HG03378 (cell line): ENCODE results near the gene MAPK8IP3.
"Not testable (repeated sequence)": the region's sequence is repeated elsewhere in the genome, so short reads cannot be mapped to it uniquely, and the experiment has no call there.

Source experiments
- ATAC-seq: cut with Tn5 transposase; IDR thresholded peaks from one replicate; pipeline ENCODE4 v1.9.1; 2021; ENCODE audit warnings: mild to moderate bottlenecking, moderate library complexity; ENCODE audit not compliant: unreplicated experiment

MAPK8IP3 gene

DNA sequence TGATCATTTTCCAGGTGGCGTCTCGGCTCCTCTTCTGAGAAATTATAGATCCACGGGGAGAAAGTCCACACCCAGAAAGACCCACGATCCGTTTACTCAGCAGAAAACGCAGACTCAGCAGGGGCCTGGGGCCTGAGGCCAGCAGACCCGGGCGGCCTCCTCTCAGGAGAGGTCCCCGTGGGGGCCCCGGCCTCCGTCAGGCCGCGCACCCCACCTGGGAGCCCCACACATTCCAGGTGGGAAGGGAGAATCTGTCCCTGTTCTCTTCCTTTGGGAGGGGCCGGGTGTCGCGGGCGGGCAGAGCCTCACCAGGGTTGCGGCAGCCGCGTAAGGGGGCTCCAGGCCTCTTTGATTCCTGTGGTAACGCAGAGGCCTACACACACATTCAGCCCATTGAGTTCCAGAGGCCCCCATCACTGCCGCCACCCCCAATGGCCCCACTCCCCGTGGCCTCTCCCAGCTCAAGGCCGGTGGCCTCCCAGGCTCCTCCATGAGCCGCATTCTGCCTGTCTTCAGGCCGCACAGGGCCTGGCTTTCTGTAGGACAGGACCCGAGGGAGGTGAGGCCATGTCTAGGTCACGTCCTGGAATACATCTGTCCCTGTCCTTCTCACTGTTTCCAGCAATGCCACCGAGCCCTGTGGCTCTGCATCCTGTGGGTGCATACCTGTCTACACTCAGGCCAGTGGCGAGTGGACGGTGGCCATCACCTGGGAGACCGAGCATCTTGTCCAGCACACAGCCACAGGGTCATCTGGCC, 89.1 kb downstream of the MAPK8IP3 start:
- no peak for ATAC-seq

- ATAC-seq: not testable (repeated sequence)
Observed at GRCh38 chr16:1799263-1799662, 93.3 kb downstream of the MAPK8IP3 start.

DNA sequence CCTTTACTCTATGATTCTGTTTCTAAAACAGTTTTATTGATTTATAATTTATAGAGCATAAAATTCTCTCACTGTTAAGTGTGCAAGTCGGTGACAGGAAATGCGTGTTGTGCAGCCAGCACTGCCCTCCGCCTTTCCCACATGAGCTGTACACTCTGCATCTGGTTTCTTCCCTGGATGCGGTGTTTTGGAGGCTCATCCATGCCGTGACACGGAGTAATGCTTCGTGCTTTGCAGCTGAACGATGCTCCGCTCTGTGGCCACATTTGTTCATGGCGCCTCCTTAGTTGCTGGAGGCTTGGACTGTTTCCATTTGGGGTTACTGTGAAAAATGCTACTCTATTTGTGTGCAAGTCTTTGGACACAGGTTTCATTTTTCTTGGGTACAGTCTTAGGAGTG, 94.7 kb downstream of the MAPK8IP3 start:
- no peak for ATAC-seq

DNA sequence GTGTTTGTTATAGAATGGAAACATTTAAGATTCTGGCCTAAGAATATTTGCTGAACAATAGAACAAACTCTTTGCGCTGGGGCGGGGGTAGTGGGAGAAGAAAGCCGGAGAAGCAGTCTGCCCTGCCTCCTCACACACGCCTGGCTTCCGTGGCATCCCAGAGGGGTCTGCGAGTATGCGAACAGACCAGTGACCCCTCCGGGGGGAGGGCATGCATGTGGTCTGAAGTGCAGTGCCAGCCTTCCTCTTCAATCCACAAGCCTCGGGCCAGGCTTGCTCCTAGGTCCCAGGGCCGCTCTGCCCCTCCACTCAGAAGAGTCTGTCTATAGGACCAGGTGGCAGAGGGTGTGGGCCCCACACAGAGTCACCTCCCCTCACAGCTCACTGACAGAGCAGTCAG, 101.6 kb downstream of the MAPK8IP3 start:
- no peak for ATAC-seq

GRCh38 chr16:1808691-1809090, 102.7 kb downstream of the MAPK8IP3 start:
- no peak for ATAC-seq

DNA sequence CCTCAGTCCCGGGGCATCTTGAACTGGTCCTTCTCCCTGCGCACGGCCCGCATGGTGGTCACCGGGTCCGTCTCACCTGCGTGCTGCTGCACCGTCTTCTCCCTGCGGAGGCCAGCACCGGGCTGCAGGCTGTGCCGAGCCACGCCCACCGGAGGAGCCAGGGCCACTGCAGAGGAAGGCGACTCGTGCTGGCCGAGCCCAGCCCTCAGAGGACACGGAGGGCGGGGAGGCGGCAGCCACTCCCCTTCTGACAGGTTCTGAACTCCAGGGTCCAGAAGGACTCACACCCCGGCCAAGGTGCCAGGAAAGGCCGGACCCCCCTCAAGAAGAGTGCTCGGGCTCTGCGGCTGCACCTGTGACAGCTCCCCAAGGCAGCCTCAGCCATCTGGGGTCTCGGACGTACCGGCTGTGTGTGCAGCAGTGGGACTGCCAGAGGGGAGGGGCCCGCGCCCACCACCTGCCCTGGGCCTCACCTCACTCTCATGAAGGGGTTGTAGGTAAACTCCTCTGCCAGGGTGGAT, 103.3 kb downstream of the MAPK8IP3 start:
- no peak for ATAC-seq

GRCh38 chr16:1810106-1810505, 104.1 kb downstream of the MAPK8IP3 start:
- no peak for ATAC-seq

DNA sequence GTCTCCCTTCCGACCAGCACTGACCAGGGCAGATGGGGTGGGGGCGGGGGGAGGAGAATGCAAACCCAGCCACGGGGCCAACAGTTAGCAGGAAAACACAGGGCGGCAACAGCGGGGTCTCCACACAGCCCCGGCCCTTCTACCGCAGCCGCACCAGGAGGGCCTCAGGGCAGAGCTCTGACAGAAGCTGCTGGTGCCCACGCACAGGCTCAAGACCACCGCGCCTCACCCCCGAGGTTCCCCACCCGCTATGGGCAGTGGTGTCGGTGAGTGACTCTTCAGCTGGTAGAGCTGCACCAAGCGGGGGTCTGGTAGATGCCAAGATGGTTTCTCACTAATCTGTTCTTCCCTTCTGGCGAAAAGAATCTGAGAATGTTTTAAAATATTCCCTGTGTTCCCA, 104.5 kb downstream of the MAPK8IP3 start:
- ATAC-seq: no peak

GRCh38 chr16:1812732-1813163, 106.8 kb downstream of the MAPK8IP3 start:
- no peak for ATAC-seq

- no peak for ATAC-seq
Observed at GRCh38 chr16:1815461-1815860, 109.5 kb downstream of the MAPK8IP3 start.

- no peak for ATAC-seq
Observed at GRCh38 chr16:1816396-1817275, 110.6 kb downstream of the MAPK8IP3 start.

DNA sequence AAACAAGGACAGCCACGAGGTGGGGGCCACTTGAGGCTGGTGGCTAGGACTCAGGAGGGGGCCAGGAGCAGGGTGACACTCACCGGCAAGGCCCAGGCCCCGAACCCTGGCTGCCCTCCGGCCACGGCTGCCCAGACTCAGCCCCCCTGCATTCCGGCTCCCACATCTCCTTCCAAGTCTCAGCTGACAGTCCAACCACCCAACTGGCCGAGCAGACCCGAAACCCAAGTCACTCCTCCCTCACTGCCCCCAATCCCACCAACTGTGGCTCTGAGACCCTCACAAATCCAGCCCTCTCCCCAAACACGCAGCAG, 111.2 kb downstream of the MAPK8IP3 start:
- no peak for ATAC-seq

GRCh38 chr16:1817716-1818115, 111.7 kb downstream of the MAPK8IP3 start:
- ATAC-seq: no peak

DNA sequence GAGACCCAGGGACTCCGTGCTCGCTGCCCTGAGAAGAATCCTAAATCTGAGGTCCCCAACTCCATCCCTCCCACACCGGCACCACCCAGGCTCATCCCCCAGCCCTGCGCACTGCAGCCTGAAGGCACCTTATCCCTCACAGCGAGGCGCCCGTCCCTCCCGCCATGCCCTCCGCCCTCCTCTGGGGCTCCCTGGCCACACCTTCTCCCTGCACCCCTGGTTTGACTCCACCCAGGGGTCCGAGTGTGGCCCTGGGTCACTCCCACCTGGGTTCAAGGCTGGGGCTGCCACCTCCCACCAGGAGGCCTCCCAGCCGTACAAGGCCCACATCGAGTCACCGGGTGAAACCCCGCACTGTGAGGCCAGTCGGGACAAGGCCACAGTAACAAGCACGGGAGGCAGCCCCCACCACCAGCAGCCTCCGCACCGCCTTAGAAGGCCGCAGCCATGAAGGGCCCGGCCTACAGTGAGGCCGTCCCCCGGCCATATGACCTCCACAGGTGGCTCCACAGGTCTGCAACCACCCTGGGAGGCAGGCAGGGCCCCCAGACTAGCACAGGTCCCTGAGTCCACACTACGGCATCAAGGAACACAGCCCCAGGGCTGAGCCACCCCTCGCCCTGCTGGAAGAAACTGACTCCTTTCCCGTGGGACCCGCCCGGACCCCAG, 112.3 kb downstream of the MAPK8IP3 start:
- ATAC-seq: no peak

GRCh38 chr16:1818873-1819525, 113.0 kb downstream of the MAPK8IP3 start:
- no peak for ATAC-seq

- no peak for ATAC-seq
Observed at GRCh38 chr16:1819611-1820010, 113.6 kb downstream of the MAPK8IP3 start.
